Astrocyte of the spinal cord (primary cell): ENCODE measurements around the gene OSBPL10.

Experiments used
- DNase-seq: peaks from one replicate; pipeline ENCODE4 v3.0.0; 2011; ENCODE audit warnings: low read depth, low spot score
- H3K4me3 ChIP-seq: 2 replicates; pipeline ENCODE4 v1.5.1; 2011; ENCODE audit warnings: low read depth, mild to moderate bottlenecking, low read length, moderate library complexity
- CTCF ChIP-seq: IDR thresholded peaks from 2 replicates; pipeline ENCODE4 v1.5.1; 2012; ENCODE audit warnings: low read depth, mild to moderate bottlenecking, low read length, inconsistent platforms
- in situ Hi-C: cut with HindIII; loops from 2 replicates; pipeline ENCODE4 v1.10.0; 2017; ENCODE audit warnings: low sequenced_read_pairs

The OSBPL10 gene

GRCh38 chr3:31755926-31756658 lies 225.0 kb downstream of the OSBPL10 start:
- no peak for TF ChIP-seq CTCF
- in situ Hi-C loops, result no loop called here
- H3K4me3 ChIP-seq, result no peak overlapping the region
- no peak for DNase-seq

GRCh38 chr3:31754575-31755278 lies 226.3 kb downstream of the OSBPL10 start:
- TF ChIP-seq CTCF, result no peak
- no peak overlapping the region for H3K4me3 ChIP-seq
- in situ Hi-C loops, result no loop called here
- no peak for DNase-seq

GRCh38 chr3:31753050-31753425 lies 228.0 kb downstream of the OSBPL10 start:
- no peak for TF ChIP-seq CTCF
- H3K4me3 ChIP-seq, result no peak overlapping the region
- DNase-seq, result no peak
- in situ Hi-C loops, result no loop called here

GRCh38 chr3:31752305-31753049 lies 228.6 kb downstream of the OSBPL10 start:
- TF ChIP-seq CTCF, result no peak
- no peak for DNase-seq
- no peak overlapping the region for H3K4me3 ChIP-seq
- in situ Hi-C loops, result no loop called here

DNA sequence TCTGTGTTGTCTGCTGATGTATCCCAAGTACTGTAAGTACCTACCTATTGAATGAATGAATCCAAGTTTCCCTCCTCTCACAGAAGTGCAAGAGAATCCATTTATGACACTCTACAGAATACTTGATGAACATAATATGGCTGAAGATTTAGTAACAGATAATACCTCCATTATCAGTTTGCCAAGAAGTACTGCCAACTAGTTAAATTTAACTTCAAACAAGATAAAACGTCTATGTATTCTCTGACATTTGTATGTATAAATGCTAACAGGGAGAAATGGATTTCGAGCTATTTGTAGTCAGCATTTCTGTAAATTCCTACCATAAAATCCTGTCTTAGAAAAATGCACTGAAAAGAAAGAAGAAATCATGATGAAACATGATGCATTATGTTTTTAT lies 230.7 kb downstream of the OSBPL10 start:
- no peak overlapping the region for H3K4me3 ChIP-seq
- in situ Hi-C loops, result no loop called here
- no peak for DNase-seq
- TF ChIP-seq CTCF, result no peak

- H3K4me3 ChIP-seq, result no peak overlapping the region
- TF ChIP-seq CTCF, result no peak
- in situ Hi-C loops, result no loop called here
- DNase-seq, result no peak
Measured at GRCh38 chr3:31748933-31749295, 232.1 kb downstream of the OSBPL10 start.
